B cell (primary cell): ENCODE data around the gene HOPX. TPM values are rescaled to one million over a fixed set of nuclear protein-coding genes. Genes with fewer than 3 reads are reported as not detected.

Experiments
- ATAC-seq: fragments of 200-7000 bp; cut with Tn5 transposase; one replicate; pipeline ENCODE4 v1.10.0; 2021; ENCODE audit warnings: low read depth, mild to moderate bottlenecking, moderate number of reproducible peaks, moderate library complexity
- CTCF ChIA-PET: fragments of 350-600 bp; sonication (Branson Sonifier 250); formaldehyde crosslinking; loops from one replicate; lab custom pipeline; 2021; ENCODE audit warnings: antibody characterized with exemption, inconsistent platforms; lab: Charles Lee
- POLR2A ChIA-PET: fragments of 350-600 bp; sonication (Branson Sonifier 250); formaldehyde crosslinking; loops from one replicate; lab custom pipeline; 2021; ENCODE audit warnings: antibody characterized with exemption; lab: Charles Lee
- DNase-seq: peaks from one replicate; pipeline ENCODE4 v3.0.0; 2013
- H2AFZ ChIP-seq: 2 replicates; pipeline ENCODE4 v1.6.1; 2012; ENCODE audit warnings: mild to moderate bottlenecking, low read depth, low read length; ENCODE audit not compliant: insufficient read depth, poor library complexity, severe bottlenecking
- H3K27ac ChIP-seq, 2 donors: 1 replicate in 1 of 2; 2 replicates in 1 of 2; pipeline ENCODE4 v1.5.1; 2012 to 2013; ENCODE audit warnings: low read length in 2 of 2, mild to moderate bottlenecking in 2 of 2, moderate library complexity in 1 of 2
- H3K27me3 ChIP-seq, 4 experiments: fragments of 200-600 bp in 1 of 4; sonication (generic) in 1 of 4; replicated peaks in 1 of 4; 1 replicate in 2 of 4; 2 replicates in 2 of 4; pipeline versions ENCODE4 v1.6.1 to v1.7.0; 2013 to 2016; ENCODE audit warnings: low read length in 3 of 4, mild to moderate bottlenecking in 2 of 4, mixed read lengths in 1 of 4, moderate library complexity in 1 of 4; ENCODE audit not compliant: insufficient read depth in 4 of 4, control insufficient read depth in 3 of 4; ENCODE audit errors: control extremely low read depth in 1 of 4
- H3K36me3 ChIP-seq, 2 experiments: replicated peaks in 1 of 2; 1 replicate in 1 of 2; 2 replicates in 1 of 2; pipeline versions ENCODE4 v1.6.1 to v1.7.1; 2013; ENCODE audit warnings: low read length in 1 of 2; ENCODE audit not compliant: insufficient read depth in 2 of 2, control insufficient read depth in 1 of 2; ENCODE audit errors: control extremely low read depth in 1 of 2, extremely low read depth in 1 of 2
- H3K4me1 ChIP-seq, 2 donors: fragments of 200-600 bp in 1 of 2; sonication (generic) in 1 of 2; 1 replicate in 1 of 2; 2 replicates in 1 of 2; pipeline versions ENCODE4 v1.5.1 to v1.6.1; 2013 to 2017; ENCODE audit warnings: low read length in 2 of 2; ENCODE audit not compliant: control insufficient read depth in 2 of 2, insufficient read depth in 2 of 2
- H3K4me2 ChIP-seq: replicated peaks from 2 replicates; pipeline ENCODE3; 2012; ENCODE audit warnings: mild to moderate bottlenecking, low read depth, low read length; ENCODE audit not compliant: poor library complexity, severe bottlenecking
- H3K4me3 ChIP-seq, 5 experiments: fragments of 200-600 bp in 1 of 5; sonication (generic) in 1 of 5; 1 replicate in 3 of 5; 2 replicates in 2 of 5; pipeline versions ENCODE4 v1.5.1 to v1.7.0; 2011 to 2016; ENCODE audit warnings: low read length in 4 of 5, mild to moderate bottlenecking in 4 of 5, low read depth in 2 of 5, control low read depth in 1 of 5, moderate library complexity in 1 of 5; ENCODE audit not compliant: insufficient read depth in 1 of 5; ENCODE audit errors: control extremely low read depth in 1 of 5, extremely low read depth in 1 of 5
- H3K79me2 ChIP-seq: fragments of 200-600 bp; sonication (generic); one replicate; pipeline ENCODE4 v1.6.0; 2016; ENCODE audit warnings: low read length; ENCODE audit not compliant: control insufficient read depth, insufficient read depth
- H3K9ac ChIP-seq: fragments of 200-600 bp; sonication (generic); 2 replicates; pipeline ENCODE4 v1.6.1; 2017; ENCODE audit warnings: mild to moderate bottlenecking, low read length, moderate library complexity
- H3K9me3 ChIP-seq, 3 donors: one replicate each; pipeline versions ENCODE4 v1.6.1 to v1.7.1; 2013; ENCODE audit warnings: low read length in 2 of 3; ENCODE audit not compliant: control insufficient read depth in 2 of 3, insufficient read depth in 1 of 3; ENCODE audit errors: control extremely low read depth in 1 of 3
- H4K20me1 ChIP-seq: 2 replicates; pipeline ENCODE4 v1.6.0; 2012; ENCODE audit warnings: mild to moderate bottlenecking, low read length; ENCODE audit not compliant: insufficient read depth, control insufficient read depth, poor library complexity, severe bottlenecking
- H3K27ac Mint-ChIP-seq: one replicate; pipeline ENCODE4 v1.8.0; 2021; ENCODE audit warnings: mixed read lengths
- H3K27me3 Mint-ChIP-seq: one replicate; pipeline ENCODE4 v1.8.0; 2021; ENCODE audit warnings: mixed read lengths
- H3K4me1 Mint-ChIP-seq: one replicate; pipeline ENCODE4 v1.8.0; 2021; ENCODE audit warnings: mixed read lengths
- H3K4me3 Mint-ChIP-seq: one replicate; pipeline ENCODE4 v1.8.0; 2021; ENCODE audit warnings: mixed read lengths
- H3K9me3 Mint-ChIP-seq: one replicate; pipeline ENCODE4 v1.8.0; 2022; ENCODE audit warnings: mixed read lengths; ENCODE audit not compliant: insufficient read depth
- CTCF ChIP-seq: fragments of 200-600 bp; IDR thresholded peaks from one replicate; pipeline ENCODE4 v1.8.0; 2022; ENCODE audit warnings: antibody characterized with exemption, mild to moderate bottlenecking
- EZH2 ChIP-seq: IDR thresholded peaks from 2 replicates; pipeline ENCODE4 v1.6.1; 2012; ENCODE audit warnings: borderline replicate concordance, low read depth, mild to moderate bottlenecking, moderate library complexity, low read length; ENCODE audit not compliant: insufficient read depth, poor library complexity, severe bottlenecking
- WGBS: methylation state at CpG from one replicate; pipeline ENCODE4 v1.1.5; 2013; ENCODE audit warnings: missing lambda C conversion rate; ENCODE audit not compliant: insufficient coverage; 5-methylcytosine and 5-hydroxymethylcytosine counted together
- intact Hi-C: fragments of 100-400 bp; cut with micrococcal nuclease; formaldehyde crosslinking; loops from one replicate; pipeline ENCODE4 v1.10.0; 2022
- polyA plus RNA-seq: library from polyadenylated mRNA; depleted of rRNA; stranded (reverse); fragments of >200 nt; gene quantifications from 2 replicates; pipeline ENCODE4 v1.2.3, GENCODE V29; 2012
- total RNA-seq, 2 donors: library from RNA; stranded (reverse); fragments of 120-200 nt in 1 of 2; gene quantifications; 1 replicate in 1 of 2; 2 replicates in 1 of 2; pipeline versions ENCODE4 v1.2.3 to v1.2.4, GENCODE V29; 2013 to 2022

Gene HOPX
- total and polyA plus RNA-seq, 2 donors (not counting 1 experiment from before 2014, with no cell fraction given) = 7.4 to 29.2 TPM

DNA sequence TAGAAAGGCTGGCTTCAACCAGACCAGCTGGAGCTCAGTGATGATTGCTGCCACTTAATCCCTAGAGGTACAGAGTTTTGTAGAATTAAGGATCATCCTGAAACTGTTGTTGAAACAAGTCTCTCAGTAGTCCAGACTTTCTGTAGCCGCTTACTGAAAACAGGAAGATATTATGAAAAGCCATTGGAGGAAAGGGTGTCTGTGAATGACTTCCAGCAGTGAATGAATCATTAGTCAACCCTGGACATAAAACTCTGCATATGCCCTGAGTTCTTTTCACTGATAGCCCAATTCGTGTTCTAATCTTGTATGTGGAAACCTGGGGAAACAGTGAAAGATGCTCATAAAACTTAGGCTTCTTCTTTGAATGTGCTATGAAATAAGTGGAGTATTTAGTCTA, 14.8 kb downstream of the HOPX start:
- Histone ChIP-seq H3K4me2 (no peak overlapping the region), H3K79me2 (no peaks in the 10 kb centered on the region), H4K20me1 (no peaks in the 10 kb centered on the region), H3K27ac (no peak overlapping the region), H3K9ac (no peak overlapping the region), H3K9me3 (peaks cover 0 to 8% (median 4%) of the 10 kb centered on the region in 3 donors), H3K4me1 (no peaks in the 10 kb centered on the region), H2AFZ (no peak overlapping the region), H3K27me3 (peaks cover 0 to 3% (median 0%) of the 10 kb centered on the region in 4 experiments), H3K4me3 (no peak overlapping the region), H3K36me3 (no peaks in the 10 kb centered on the region)
- no peak for DNase-seq
- no peak for ATAC-seq
- 43% methylated on average over 1 of the region's 2 CpGs for WGBS
- ChIA-PET CTCF (interaction anchor here (1.2 kb wide), 1 partner anchor 16 kb away, joined by 3 read pairs; no protein-coding TSS in a partner anchor), POLR2A (no interaction called here)
- peaks cover 21% of the 10 kb centered on the region for H3K27me3 Mint-ChIP-seq
- H3K4me1 Mint-ChIP-seq = no peaks in the 10 kb centered on the region
- H3K27ac Mint-ChIP-seq = no peak overlapping the region
- TF ChIP-seq EZH2 = no peak
- no peak for TF ChIP-seq CTCF
- intact Hi-C loops = loop anchor here (2.0 kb wide), 1 partner anchor 43 kb away; no protein-coding TSS in a partner anchor
- H3K9me3 Mint-ChIP-seq = no peaks in the 10 kb centered on the region
- H3K4me3 Mint-ChIP-seq = no peak overlapping the region

DNA sequence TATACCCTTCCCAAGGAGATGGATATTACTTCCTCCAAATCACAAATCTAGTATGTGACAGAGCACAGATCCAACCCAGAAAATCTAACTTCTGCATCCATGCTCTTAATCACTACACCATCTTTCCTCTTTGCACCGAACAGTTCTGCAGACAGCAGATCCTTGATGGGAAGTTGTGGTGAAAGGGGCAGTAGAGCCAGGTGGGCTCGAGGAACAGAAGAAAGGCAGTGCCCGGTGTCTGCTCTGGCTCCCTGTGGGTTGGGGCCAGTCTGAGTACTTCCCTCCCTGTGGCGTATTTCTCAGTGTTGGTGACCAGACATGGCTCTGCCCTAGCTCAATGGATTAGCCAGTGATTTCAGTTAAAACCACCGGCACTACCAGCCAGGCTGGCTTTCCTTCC, 15.3 kb downstream of the HOPX start:
- Histone ChIP-seq H4K20me1 (no peaks in the 10 kb centered on the region), H3K9me3 (peaks cover 0 to 8% (median 4%) of the 10 kb centered on the region in 3 donors), H3K4me2 (no peak overlapping the region), H3K4me3 (no peak overlapping the region), H3K27me3 (peaks cover 0 to 3% (median 0%) of the 10 kb centered on the region in 4 experiments), H3K79me2 (no peaks in the 10 kb centered on the region), H3K27ac (no peak overlapping the region), H3K9ac (no peak overlapping the region), H3K4me1 (no peaks in the 10 kb centered on the region), H3K36me3 (no peaks in the 10 kb centered on the region), H2AFZ (no peak overlapping the region)
- DNase-seq (no peak), ATAC-seq (no peak)
- H3K27ac Mint-ChIP-seq = no peak overlapping the region
- ChIA-PET POLR2A (no interaction called here), CTCF (interaction anchor here (1.2 kb wide), 1 partner anchor 15 kb away, joined by 3 read pairs; no protein-coding TSS in a partner anchor)
- TF ChIP-seq EZH2 (no peak), CTCF (no peak)
- intact Hi-C loops = loop anchor here (2.0 kb wide), 1 partner anchor 43 kb away; no protein-coding TSS in a partner anchor
- H3K4me1 Mint-ChIP-seq = no peaks in the 10 kb centered on the region
- WGBS = 8% methylated on average over 3 of the region's 5 CpGs
- peaks cover 21% of the 10 kb centered on the region for H3K27me3 Mint-ChIP-seq
- H3K9me3 Mint-ChIP-seq = no peaks in the 10 kb centered on the region
- no peak overlapping the region for H3K4me3 Mint-ChIP-seq
